GM19468 (cell line): Measurements from ENCODE around the gene COTL1.

Experiments
- ATAC-seq: cut with Tn5 transposase; IDR thresholded peaks from one replicate; pipeline ENCODE4 v1.9.1; 2021; ENCODE audit warnings: mild to moderate bottlenecking, moderate library complexity, moderate number of reproducible peaks; ENCODE audit not compliant: unreplicated experiment; ENCODE audit errors: extremely low read depth

The COTL1 gene, protein sequence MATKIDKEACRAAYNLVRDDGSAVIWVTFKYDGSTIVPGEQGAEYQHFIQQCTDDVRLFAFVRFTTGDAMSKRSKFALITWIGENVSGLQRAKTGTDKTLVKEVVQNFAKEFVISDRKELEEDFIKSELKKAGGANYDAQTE

DNA sequence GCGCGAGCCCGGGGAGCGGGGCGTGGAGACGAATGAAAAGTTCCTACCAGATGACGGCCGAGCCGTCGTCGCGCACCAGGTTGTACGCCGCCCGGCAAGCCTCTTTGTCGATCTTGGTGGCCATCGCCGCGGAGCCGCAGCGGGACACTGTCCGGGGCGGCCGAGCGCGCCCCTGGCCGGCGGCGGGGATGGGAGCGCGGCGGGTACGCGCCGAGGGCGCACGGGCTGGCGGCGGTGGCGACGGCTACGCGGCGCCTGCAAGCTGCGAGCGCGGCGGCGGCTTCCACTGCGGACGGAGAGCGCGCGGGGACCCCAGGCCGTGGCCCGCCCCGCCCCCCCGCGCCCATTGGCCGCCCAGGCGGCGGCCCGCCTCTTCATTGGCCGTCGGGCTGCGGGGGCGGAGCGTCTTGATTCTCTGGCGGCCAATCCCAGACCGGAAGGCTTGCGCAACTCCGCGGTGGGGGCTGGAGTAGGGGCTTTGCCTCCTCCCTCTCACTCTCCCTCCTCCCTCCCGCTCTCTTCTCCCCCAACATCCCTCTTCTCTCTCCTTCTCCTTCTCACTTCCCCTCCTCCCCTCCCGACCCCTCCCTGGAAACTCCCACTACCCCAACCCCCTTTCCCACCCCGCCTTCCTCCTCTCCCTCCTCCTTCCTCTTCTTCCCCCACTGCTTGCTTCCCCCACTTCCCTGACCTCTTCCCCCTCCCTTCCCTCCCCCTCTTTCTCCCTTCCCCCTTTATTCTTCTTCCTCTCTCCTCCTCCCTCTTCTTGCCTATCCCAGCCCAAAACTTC is at the start of gene COTL1:
Gene COTL1 (minus strand): TSS at position 288 of the 790 bp plus-strand sequence. CDS start 164 bp downstream, at position 124.
- ATAC-seq = peak; percentile 64

DNA sequence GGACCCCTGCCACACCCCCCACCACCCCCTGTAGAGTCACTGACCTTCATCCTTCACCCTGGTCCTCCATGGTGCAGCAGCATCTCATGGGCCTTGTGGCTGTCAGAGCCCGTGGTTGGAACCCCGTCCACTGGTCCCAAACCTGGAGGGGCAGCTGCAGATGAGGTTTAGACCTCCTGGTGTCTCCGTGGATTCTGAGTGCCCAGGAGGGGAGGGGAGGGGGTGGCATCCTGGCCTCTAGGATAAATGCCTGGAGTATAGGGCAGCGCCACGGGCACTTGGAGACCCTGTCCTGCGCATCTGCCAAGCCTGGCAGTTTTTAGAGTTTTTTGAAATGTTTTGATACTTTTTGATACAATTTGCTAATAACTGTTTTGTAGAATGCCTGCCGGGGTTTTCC is 48.0 kb upstream of the COTL1 start:
- no peak for ATAC-seq

DNA sequence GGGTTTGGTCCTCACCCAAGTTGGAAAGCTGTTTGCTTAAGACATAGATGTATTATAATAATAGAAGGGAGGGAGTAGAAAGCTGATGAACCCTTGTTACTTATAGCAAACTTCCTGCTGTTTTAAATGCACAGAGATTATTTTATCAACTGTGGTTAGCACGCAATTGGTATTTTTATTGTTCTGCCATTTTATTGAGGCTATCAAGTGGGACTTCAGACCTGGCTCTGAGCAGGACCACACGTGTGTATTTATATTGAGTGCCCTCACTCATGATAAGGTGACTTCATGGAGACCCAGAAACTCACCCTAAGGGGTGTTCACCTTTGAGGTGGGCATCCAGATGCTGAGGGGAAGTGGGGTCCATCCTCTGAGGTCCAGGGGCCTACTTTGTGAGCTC is 47.5 kb upstream of the COTL1 start:
- no peak for ATAC-seq

DNA sequence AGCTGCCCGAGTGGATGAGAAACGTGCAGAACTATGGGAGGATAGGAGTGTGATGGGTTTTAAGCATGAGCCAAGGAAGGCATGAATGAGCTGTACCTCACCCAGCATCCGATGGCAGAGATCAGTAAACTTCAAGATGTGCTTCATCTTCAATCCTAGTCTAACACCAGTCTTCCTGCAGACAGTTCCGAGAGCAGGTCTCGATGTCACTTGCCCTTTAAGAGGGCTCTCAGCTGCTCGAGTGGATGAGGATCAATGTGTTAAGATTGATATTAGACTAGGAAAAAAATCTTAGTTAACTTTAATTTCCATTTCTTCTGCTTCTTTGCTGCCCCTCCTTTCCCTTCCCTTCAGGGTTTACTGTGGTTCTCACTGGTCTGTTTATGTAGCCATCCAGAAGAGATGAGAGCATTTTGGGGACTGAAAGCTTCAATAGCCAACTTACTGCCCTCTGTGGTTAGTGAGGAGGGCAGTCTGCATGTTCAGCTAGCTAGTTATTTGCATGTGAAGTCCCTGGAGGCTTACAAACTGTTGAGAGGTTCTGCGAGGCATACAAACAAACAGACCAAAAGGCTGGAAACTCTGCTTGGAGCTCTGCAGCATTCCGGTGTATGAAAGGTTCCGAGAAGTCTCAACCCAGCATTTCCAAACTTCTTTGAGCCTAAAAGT is 45.7 kb upstream of the COTL1 start:
- peak; percentile 59 for ATAC-seq

DNA sequence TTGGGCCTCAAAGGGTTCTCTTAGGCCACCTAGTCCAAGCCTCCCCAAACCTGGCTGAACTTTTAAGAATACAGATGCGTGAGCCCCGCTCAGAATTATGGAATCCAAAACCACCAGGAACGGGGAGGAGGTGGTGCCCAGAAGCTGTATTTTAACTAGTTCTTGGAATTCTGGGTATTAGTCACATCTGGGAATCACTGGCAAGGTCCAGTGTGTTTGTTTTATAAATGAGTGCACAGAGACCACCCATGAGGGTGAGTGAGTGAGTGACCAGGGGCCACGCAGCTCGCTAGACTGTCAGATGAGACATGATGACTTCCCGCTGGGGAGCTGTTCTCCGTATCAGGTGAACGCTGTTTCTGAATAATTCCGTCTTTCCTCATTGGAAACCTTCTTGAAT is 44.6 kb upstream of the COTL1 start:
- ATAC-seq = no peak

DNA sequence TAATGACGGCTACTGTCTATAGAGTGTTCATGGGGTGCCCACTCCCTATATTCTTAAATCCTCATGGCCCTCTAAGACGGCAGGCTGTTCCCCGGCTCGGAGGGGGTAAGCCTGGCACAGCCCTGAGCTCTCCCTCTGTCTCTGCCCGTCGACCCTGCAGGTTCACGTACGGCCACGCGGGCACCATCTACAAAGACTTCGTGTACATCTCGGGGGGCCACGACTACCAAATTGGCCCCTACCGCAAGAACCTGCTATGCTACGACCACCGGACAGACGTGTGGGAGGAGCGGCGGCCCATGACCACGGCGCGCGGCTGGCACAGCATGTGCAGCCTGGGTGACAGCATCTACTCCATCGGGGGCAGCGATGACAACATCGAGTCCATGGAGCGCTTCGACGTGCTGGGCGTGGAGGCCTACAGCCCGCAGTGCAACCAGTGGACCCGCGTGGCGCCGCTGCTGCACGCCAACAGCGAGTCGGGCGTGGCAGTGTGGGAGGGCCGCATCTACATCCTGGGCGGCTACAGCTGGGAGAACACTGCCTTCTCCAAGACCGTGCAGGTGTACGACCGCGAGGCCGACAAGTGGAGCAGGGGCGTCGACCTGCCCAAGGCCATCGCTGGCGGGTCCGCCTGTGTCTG is 43.7 kb upstream of the COTL1 start:
- ATAC-seq = no peak

DNA sequence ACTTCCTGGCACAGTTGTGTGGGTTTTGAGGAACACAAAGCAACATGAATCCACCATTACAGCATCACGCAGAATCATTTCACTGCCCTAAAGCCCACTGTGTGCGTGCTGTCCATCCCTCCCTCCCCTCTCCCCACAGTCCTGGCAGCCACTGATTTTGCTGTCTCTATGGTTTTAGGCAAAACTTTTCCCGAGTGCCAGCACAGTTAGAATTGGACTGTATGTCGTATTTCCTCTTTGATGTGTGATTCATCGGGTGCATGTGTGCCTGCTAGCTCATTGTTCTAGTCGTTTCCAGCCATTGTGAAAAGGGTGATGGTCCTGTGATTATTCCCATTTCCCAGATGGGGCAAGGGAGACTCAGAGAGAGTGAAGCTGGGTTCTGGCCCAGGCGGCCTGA is 43.1 kb upstream of the COTL1 start:
- no peak for ATAC-seq

DNA sequence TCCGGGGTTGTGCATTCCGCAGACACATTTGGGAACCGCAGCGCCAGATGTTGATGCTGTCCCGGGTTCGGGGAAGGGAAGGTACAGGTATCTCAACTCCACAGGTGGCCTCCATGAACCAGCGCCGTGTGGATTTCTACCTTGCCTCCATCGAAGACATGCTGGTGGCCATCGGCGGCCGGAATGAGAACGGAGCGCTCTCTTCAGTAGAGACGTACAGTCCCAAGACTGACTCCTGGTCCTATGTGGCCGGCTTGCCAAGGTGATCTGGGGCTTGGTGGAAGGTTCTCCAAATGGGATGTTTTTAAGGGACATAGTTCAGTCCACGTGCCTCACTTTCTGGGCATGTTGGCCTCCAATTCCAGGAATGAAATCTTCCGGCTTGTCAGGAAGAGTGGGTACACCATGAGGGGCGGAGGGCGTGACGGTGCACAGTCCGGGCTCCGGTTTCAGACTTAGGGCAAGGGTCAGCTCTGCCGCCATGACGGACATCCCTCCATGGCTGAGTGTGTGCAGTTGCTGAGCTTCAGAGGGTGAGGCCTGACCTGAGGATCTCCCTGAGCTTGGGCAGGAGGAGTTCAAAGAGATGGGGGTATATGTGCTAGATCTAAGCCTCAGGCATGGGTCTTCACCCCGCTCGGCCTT is 41.9 kb upstream of the COTL1 start:
- no peak for ATAC-seq

DNA sequence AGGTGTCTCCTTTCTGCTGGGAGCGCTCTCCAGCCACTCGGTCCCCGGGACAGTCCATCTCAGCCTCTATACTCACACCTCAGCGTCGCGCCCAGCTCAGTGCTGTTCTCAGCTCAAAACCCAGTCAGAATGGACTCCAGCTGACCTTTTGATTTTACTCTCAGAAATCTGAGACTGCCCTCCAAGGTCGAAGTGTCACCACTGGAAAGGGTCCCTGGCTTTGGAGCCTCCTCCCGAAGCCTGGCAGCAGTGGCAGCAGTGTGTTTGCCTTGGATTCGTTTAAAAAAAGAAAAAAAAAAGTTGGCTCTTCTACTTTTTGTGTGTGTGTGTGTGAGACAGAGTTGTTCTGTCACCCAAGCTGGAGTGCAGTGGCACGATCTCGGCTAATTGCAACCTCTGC is 40.8 kb upstream of the COTL1 start:
- ATAC-seq = no peak

DNA sequence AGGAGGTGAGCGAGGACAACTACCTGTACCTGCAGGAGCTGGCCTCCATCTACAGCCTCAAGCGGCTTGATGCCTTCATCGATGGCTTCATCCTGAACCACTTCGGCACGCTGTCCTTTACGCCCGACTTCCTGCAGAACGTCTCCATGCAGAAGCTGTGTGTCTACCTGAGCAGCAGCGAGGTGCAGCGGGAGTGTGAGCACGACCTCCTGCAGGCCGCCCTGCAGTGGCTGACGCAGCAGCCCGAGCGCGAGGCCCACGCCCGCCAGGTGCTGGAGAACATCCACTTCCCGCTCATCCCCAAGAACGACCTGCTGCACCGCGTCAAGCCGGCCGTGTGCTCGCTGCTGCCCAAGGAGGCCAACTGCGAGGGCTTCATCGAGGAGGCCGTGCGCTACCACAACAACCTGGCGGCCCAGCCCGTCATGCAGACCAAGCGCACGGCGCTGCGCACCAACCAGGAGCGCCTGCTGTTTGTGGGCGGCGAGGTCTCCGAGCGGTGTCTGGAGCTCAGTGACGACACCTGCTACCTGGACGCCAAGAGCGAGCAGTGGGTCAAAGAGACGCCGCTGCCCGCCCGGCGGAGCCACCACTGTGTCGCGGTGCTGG is 39.5 kb upstream of the COTL1 start:
- ATAC-seq = no peak

DNA sequence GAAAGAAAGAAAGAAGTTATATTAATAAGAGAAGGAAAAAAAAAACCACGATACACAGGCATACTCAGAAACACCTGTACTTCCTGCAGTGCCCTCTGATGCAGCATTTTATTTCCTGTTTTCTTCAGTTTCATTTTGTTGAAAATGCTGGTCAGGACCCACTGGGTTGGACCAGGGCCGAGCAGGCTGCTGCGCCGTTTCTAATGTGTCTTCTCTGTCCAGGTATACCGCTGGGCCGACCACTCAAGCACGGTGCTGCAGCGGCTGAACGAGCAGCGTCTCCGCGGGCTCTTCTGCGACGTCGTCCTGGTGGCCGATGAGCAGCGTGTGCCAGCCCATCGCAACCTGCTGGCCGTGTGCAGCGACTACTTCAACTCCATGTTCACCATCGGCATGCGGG is 38.8 kb upstream of the COTL1 start:
- no peak for ATAC-seq

DNA sequence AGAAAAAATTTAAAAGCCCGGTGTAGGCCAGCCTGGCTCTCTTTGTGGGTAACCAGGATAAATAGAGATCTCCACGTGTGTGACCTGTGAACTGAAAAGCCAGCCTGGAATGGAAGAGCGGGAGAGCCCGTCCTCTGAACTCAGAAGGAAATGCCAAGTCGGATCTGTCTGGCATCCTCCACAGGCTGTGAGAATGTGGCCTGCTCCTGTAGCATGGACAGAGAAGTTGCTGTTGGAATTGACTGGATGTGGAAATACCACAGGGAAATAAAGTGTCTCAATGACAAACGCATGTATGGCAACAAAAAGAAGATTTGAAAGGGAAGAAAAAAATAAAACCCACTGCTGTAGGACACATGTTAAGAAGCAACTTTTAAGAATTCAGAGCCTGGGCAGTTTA is 37.1 kb upstream of the COTL1 start:
- no peak for ATAC-seq

DNA sequence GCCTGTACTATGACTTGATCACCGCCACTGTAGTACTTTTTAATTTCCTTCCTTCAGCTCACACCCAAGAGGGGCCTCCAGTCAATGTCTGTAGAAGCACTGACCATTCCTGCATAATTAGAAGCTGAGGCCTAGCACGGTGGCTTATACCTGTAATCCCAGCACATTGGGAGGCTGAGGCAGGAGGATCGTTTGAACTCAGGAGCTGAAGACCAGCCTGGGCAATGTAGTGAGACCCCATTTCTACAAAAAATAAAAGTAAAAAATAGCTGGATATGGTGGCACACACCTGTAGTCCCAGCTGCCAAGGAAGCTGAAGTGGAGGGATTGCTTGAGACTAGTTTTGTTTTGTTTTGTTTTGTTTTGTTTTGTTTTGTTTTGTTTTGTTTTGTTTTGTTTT is 36.4 kb upstream of the COTL1 start:
- ATAC-seq = no peak

DNA sequence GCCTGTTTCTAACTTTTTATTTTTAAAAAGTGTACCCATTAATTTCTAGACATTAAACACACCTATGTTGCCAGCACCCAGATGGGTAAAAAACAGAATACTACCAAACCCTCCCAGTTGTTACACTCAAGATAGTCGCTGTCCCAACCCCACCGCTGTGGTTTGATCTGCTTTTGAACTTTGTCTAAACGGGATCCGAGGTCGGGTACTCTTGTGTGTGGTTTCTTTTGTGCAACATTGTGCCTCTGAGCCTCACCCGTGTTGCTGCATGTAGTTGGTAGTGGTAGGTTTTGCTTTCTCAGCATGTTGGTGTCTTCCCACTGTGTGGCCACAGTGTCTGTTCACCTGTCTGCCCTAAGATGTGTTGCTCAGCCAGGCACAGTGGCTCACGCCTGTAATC is 34.7 kb upstream of the COTL1 start:
- ATAC-seq = no peak

DNA sequence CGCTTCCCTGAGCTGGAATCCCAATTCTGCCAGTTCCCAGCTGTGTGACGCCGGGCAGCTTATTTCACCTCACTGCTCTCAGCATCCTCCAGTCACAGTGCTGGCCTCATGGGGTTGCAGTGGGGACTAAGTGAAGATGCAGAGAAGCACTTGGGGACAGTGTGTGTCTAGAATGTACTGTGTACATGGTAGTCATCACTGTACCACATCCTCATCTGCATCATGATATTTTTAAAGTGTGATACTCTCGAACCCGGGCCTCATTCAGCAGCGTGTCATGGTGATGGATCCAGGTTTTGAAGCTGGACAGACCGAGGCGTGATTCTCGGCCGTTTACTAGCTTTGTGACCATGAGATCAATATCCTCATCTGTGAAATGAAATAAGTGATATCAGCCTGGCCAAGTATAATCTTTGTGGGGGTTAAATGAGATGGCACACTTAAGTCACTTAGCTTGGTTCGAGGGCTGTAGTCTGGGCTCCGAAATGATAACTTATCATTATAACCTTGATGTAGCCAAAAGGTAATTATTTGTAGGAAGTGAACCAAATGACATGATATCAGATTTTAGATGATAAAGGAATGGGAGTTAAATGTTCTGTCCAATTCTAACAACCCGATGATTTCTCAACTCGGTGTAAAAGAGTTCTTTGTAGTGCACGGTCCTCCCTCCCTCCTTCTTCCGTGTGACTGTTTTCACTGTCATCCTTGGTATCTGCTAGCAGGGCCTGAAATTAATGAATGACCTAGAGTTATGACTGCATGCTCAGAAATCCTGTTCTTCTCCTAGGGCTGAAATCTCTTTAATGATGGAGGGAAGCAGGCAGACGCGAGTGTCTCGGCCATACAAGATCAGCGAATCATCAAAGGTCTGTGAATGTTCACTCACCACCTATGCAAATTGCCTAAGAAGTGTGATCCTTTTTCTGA is 32.4 kb upstream of the COTL1 start:
- ATAC-seq = no peak

DNA sequence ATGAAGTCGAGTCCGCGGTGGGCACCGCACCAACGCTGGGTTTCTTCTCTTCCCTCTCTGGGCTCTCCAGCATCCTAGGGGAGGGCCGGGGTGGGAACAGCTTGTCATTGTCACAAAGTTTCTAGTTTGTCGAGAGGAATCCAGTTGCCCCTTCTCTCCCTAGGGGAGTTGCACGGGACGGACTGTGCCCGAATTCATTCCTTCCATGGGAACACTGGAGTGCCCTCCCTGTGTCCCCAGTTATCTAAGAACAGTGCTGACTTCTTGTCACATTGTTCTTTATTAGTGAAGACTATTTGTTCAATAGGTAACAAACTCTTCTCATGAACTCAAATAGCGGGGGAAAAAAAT is 31.6 kb upstream of the COTL1 start:
- ATAC-seq = no peak

DNA sequence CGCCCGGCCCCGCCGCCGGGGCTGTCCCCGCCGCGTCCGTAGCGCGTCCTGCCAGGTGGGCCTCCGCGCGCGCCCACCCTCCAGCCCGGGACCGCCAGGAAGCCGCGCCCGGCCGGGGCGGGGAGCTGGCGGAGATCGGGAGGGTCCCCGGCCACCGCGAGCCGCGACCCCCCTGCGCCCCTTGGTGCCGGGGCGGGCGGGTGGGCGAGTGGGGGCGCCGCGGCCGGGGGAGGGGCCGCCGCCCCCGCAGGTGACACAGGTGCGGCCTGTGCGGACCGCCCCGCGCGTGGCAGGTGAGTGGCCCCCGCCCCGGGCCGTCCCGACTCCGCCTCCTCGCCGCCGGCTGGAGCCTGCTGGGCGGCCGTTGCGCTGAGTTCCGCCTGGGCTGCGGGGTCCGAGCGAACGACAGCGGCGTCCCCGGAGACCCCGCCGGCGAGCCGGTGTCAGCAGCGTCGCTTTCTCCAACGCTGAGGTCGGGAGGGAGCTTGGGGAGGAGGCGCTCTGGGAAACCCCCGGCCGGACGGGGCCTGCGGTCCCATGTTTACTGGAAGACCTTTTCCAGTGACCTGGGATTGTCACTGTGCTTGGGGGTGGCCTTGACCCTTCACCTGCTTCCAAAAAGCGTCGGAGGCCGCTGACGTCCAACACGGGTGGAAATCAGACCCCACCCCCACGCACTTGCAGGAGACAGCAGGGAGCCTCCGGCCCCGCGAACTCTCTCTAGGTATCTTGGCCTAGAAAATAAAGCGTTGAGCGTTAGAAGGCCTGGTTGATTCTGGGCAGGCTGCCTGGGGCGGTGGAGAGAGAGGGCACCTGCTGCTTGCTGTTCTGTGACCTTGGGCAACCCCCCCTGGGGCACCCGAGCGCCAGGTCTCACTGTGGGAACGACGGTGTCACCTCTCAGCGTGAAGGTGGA is 31.0 kb upstream of the COTL1 start:
- peak; percentile 17 for ATAC-seq
